GM21786 (cell line): Measurements from ENCODE around the gene DNAJC28.
"Not testable (repeated sequence)": the region's sequence is repeated elsewhere in the genome, so short reads cannot be mapped to it uniquely, and the experiment has no call there.

Source experiments
- ATAC-seq: cut with Tn5 transposase; IDR thresholded peaks from one replicate; pipeline ENCODE4 v1.9.1; 2021; ENCODE audit not compliant: unreplicated experiment

Gene DNAJC28, protein sequence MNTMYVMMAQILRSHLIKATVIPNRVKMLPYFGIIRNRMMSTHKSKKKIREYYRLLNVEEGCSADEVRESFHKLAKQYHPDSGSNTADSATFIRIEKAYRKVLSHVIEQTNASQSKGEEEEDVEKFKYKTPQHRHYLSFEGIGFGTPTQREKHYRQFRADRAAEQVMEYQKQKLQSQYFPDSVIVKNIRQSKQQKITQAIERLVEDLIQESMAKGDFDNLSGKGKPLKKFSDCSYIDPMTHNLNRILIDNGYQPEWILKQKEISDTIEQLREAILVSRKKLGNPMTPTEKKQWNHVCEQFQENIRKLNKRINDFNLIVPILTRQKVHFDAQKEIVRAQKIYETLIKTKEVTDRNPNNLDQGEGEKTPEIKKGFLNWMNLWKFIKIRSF

DNA sequence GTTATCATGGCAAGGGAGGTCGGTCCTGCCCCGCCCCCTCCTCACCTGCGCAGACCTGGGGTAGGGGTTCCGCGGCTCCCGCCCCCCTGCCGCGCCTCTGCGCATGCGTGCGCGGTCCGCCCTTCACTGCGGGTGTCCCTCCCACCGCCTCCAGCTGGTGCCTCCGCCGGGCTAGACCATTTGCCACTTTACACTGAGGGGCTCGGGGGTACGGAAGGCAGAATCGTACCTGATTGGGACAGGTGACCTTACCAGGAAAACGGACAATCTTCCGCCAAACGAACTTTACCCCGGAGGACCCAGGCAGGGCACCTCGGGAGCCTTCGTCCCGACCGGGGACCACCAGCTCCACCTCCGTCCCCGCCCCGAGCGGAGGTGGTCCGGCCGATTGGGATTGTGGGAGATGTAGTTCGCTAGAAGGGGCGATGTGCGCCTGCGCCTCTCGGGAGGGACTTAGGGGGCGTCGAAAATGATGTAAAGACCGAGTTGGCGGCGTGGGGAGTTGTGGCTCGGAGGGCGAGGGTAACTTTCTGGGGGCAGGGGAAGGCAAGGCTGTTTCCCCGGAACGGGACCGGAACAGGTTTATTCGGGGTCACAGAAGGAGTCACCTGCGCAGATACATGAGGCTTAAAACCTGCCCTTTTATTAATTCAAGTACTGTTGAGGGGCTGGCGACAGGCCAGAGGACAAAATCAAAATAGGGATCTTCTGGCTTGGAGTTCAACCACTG lies at the start of gene DNAJC28:
DNAJC28 (minus strand) TSS at position 344 of the 730 bp plus-strand sequence. CDS start 2,323 bp downstream, outside the sequence.
- peak; percentile 98 for ATAC-seq

DNA sequence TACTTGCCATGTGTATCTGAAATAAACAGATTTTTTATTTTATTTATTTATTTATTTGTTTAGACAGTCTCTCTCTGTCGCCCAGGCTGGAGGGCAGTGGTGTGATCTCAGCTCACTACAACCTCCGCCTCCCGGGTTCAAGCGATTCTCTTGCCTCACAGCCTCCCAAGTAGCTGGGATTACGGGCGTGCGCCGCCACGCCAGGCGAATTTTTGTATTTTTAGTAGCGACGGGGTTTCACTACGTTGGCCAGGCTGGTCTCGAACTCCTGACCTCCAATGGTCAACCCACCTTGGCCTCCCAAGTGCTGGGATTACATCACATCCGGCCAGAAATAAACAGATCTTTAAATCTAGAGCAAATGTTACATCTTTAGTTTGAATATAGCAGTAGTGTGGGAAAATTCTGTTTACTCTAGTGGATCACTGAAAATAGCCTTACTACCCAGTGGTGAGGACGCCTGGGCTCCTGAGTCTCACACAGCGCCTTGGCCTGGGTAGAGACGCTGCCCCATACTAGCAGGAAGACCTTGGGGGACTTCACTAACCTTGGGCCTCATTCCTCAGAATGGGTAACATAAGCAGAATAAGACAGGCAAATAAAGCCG lies 49.7 kb upstream of the DNAJC28 start:
- no peak for ATAC-seq

DNA sequence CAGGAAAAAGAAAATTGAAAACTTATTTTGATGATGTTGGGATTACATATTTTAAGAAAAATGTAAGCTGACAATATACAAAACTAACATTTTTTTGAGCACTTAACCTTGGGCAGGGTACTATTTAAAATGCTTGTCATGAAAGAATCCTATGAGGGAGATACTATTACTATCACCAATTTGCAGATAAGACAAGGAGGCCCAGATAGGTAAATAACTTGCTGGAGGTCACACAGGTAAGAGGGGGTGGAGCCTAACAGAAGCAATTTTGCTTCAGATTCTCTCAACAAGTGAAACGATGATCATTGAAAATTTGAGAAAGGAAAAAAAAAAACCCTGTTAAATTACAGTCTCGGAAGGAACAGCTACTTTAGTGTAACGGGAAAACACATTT lies 49.2 kb upstream of the DNAJC28 start:
- ATAC-seq = no peak

DNA sequence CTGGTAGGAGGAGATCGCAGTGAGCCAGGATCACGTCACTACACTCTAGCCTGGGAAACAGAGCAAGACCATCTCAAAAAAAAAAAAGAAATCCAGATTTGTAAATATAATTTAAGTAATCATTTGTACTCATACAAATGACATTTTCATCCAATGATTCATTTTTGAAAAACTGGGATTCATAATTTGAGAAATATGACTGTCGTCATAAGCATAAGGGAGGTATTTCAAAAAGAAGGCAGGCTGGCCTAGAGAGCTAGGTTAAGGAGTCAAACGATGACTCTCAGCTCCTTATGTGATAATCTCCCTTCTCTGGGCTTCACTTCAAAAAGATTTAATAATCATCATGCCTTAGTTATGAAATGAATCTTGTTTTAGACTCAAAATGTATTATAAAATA lies 48.1 kb upstream of the DNAJC28 start:
- no peak for ATAC-seq

DNA sequence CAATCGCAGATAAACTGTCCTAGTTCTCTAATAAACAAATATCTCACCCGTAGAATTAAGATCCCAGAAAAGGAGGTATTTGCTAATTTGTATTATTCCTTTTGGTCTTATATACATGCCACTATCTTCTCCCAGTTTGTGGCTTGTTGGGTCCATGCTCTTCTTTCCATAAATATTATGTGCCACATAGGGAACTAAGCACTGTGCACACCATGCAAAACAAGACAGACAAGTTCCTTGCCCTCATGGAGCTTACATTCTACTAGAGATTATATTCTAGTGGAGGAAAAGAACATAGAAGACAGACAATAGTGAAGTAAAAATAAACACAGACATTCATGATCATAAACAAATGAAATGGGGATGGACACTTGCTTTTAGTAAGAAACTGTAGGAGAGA lies 45.7 kb upstream of the DNAJC28 start:
- ATAC-seq = no peak

DNA sequence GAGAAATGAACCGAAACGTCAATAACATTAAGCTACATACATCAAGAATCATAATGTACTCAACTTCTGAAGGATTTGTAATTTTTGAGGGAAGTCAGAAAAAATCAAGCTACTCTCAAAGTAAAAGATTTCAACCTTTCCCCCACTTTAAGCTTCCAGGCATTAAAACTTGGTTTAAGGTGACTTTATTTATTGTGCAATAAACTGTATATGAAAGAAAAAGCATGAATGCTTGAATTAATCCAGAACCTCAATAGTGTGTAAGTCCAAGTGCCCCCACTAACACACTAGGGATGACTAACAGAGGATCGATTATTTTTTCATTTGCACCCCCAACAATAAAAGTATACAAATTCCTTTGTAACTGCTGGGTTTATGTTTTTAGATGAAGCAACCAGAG lies 39.5 kb upstream of the DNAJC28 start:
- ATAC-seq = no peak

DNA sequence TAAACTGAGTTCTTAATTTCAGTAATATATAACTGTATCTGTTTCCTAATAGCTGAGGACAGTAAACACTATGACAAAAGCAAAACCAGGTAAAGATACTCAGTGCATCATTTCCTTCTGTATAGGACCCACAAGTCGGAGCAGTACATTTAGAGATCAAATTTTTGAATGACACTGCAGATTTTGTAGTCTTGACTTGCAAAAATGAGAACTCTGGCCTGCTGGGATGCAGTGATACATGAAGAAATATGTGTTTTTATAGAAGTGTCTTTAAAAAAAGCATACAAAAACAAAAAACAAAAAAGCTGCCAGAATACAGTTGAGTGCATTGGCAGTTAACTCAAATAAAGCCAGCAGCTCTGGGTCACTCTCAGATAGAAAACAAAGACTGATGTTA lies 31.4 kb upstream of the DNAJC28 start:
- ATAC-seq = no peak

DNA sequence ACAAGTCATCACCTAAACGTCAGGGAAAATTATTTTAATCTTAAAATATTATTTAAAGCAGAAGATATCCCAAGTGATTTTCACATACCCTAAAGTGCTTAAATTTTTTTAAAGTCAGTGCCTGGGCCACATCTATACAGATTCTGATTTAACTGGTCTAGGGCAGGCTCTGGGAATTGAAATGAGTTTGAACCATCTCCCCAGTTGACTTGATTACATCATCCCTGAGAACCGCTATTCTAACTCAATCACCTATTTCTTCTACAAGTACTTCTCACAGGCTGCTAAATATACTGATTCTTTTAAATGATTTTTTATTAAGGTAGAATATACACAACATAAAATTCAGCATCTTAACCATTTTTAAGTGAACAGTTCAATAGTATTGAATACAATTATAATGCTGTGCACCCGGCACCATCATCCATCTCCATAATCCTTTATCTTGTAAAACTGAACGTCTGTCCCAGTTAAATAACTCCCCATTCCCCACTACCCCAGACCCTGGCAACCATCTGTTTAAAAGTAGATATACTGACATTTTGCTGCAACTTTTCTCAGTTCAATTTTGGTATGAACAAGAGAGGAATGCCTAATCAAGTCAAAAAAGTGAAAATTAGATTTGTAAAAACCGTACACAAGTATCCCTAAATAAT lies 30.9 kb upstream of the DNAJC28 start:
- no peak for ATAC-seq

DNA sequence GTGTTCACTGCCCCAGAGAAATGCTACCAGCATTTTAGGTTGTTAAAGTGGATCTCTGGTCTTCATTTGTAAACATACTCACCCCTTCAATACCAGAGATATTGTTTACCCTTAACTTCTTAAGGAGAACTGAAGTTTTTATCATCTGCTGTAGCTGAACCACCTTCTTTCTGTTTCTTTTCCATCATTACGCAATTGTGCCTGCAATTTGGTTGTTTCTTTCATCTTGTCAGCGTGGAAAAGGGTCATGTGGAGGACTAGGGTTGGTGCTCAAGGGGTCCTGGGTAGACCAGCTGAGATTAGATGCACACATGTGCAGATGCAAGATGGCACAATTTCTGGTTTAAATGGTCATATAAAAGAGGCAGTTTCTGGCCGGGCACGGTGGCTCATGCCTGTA lies 27.4 kb upstream of the DNAJC28 start:
- ATAC-seq = no peak

GRCh38 chr21:33514229-33514628 lies 22.7 kb upstream of the DNAJC28 start:
- no peak for ATAC-seq

- ATAC-seq = no peak
These were observed 21.0 kb upstream of the DNAJC28 start for GRCh38 chr21:33512481-33512880.

DNA sequence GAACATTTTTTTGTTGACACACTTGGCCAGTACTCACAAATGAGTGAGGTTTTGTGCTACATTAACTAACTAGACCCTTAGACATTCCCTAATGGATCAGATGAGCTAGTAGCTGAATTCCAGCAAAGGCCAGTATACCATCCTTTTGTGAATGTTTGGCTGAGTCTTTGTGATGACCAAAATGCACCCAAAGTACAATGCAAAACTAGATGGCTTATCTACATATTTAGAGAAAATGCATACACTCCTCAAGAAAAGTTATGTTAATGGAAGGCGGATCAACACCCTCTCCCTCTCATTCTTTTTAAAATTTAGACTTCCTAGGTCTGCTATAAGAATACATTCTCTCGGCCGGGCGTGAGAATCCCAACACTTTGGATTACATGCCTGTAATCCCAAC lies 20.1 kb upstream of the DNAJC28 start:
- ATAC-seq = no peak

DNA sequence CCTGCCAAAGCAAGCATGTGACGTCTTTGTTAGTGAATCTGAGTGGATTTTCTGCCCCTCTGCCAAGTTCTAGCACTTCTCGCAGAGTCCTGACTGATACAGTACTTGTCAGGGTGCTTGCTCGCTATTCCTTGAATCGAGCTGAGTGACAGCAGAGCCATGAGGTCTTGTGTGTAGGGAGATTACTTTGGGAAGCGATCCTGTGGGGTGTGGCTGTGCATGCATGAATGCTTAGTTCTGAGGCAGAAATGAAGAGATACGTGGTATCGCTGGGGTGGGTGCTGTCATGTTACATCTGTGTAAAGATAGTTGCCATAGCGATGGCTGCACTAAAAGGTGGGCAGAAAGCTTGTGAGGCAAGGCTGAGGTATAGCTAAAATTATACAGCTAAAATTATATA lies 19.3 kb upstream of the DNAJC28 start:
- no peak for ATAC-seq

GRCh38 chr21:33507003-33507402 lies 15.5 kb upstream of the DNAJC28 start:
- ATAC-seq = not testable (repeated sequence)

DNA sequence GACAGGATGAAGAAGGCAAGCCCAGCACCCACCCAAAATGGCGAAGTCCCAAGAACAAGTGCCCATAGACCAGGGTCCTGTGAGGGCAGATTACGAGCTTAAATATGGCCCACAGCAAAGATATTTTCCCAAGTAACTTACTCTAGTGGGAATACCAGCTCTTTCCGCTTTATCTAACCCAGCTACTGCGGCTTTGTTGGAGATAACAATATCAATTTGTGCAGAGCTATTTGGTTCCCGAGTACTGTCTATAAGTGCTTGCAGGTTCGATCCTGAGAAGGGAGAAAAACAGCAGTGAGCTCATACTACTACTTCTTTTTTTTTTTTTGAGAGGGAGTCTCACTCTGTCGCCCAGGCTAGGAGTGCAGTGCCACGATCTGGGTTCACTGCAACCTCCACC lies 14.3 kb upstream of the DNAJC28 start:
- no peak for ATAC-seq

DNA sequence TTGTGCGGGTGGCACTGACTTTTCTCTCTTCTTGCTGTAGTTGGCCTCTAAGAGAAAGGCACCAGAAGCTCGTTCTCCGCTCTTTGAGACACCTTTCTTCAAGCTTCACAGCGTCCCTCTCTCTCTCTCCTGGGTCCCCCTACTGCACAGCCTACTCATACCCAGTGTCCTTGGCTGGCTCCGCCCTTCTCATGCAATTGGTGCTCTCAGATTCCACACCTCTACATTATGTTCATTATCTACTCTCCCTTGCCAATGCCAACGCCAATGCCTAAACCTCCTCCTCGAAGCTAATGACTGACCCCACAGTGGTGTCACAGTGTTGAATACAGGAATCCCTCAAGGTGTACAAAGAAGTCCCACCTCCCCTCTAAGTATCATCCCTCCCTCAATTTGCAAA lies 4.8 kb upstream of the DNAJC28 start:
- no peak for ATAC-seq

DNA sequence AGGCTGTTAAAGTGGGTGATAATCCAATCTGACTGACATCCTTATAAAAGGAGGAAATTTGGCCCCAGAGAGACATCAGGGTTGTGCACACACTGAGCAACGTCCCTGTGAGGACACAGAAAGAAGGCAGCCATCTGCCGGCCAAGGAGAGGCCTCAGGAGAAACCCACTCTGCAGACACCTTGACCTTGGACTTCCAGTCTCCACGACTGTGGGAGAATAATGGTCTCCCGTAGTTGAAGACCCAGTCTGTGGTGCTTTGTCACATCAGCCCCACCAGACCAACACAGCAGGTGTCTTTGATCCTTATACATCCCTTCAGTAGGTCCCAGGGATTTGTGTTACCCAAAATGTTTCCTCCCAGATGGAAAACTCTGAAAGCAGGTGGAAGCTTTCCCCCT lies 4.2 kb upstream of the DNAJC28 start:
- ATAC-seq = no peak

- ATAC-seq = no peak
These were observed 2.2 kb upstream of the DNAJC28 start for GRCh38 chr21:33493756-33494155.

DNA sequence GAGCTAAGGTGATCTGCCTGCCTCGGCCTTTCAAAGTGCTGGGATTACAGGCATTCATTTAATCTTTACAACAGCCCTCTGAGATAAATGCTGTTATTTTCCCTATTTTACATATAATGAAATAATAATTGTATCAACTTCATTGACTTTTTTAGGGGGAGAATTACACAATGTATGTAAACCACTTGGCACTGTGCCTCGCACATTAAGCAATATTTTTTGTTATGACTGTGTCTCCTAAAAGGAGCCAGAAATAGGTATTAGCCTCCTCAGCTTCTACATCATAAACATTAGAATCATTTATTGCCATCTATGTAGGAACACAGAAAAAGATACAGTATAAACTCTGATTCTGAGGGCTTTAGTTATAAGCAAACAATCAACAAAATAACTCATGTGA lies 1.1 kb upstream of the DNAJC28 start:
- no peak for ATAC-seq

- no peak for ATAC-seq
These were observed 534 bp downstream of the DNAJC28 start for GRCh38 chr21:33490991-33491372.

GRCh38 chr21:33488936-33489335 lies 2.6 kb downstream of the DNAJC28 start:
- ATAC-seq = no peak

DNA sequence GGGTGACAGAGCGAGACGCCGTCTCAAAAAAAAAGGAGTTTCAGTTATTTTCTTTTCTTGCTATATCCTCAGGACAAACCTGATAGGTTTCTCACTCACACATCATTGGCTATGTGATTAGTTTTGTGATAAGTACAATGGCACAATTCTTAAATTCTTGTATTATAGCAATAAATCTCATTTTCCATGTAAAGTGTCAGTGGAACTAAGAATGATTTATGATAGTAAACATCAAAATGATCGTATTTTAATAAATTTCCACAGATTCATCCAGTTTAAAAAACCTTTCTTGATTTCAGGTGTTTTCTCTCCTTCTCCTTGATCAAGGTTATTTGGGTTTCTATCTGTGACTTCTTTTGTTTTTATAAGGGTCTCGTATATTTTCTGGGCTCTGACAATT lies 3.5 kb downstream of the DNAJC28 start:
- ATAC-seq = no peak
